Rectal smooth muscle tissue (tissue), 1 donor: ENCODE measurements around the gene SETD4.
"Not testable (repeated sequence)": the region's sequence is repeated elsewhere in the genome, so short reads cannot be mapped to it uniquely, and the experiment has no call there.

ENCODE experiments used
- H3K27ac ChIP-seq: one replicate; pipeline ENCODE4 v1.7.0; 2013; ENCODE audit warnings: low read depth, low read length, inconsistent platforms
- H3K27me3 ChIP-seq: one replicate; pipeline ENCODE4 v1.7.0; 2013; ENCODE audit warnings: low read length; ENCODE audit not compliant: control insufficient read depth, insufficient read depth
- H3K36me3 ChIP-seq: one replicate; pipeline ENCODE4 v1.7.0; 2013; ENCODE audit warnings: low read length; ENCODE audit not compliant: control insufficient read depth, insufficient read depth
- H3K4me1 ChIP-seq: one replicate; pipeline ENCODE4 v1.7.0; 2013; ENCODE audit warnings: low read length; ENCODE audit not compliant: control insufficient read depth, insufficient read depth
- H3K4me3 ChIP-seq: one replicate; pipeline ENCODE4 v1.7.0; 2013; ENCODE audit warnings: low read length
- H3K9ac ChIP-seq: one replicate; pipeline ENCODE4 v1.7.0; 2013; ENCODE audit warnings: low read length

Gene SETD4, protein sequence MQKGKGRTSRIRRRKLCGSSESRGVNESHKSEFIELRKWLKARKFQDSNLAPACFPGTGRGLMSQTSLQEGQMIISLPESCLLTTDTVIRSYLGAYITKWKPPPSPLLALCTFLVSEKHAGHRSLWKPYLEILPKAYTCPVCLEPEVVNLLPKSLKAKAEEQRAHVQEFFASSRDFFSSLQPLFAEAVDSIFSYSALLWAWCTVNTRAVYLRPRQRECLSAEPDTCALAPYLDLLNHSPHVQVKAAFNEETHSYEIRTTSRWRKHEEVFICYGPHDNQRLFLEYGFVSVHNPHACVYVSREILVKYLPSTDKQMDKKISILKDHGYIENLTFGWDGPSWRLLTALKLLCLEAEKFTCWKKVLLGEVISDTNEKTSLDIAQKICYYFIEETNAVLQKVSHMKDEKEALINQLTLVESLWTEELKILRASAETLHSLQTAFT

DNA sequence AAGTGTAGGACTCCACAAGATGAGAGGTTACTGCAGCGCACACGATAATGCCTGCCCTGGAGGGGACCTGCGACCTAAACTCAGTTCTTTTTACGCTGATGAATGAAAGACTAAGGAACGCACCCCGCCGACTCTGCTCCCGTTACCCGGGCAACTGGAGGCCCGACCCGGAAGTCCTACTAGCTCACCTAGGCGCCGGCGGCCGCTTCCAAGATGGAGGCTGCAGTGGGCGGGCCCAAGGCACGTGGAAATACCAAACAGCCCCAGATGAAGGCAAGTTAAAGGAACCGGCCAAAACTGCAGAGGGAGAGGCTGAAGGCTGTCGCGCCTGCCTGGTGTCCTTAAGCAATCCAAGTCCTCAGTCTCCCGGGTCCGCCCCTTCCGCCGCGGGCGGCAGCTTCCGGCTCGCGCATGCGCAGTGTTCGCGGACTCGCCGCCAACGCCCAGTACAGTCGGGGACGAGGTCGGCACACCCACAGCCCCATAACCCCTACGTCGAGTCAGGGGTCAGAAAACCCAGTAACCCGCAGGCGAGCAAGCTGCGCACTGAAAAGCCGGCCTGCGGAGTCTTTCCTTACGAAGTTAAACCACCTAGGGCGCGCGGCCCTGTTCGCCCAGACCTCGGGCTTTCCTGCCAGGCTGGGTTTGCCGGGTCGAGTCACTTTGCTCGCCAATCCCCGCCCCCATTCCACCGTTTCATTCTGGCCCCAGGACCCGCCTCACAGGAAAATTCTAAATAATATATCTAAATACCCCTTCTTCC is at the start of gene SETD4:
Gene SETD4 (minus strand): TSS at position 368 of the 763 bp plus-strand sequence. CDS start 1,638 bp downstream, outside the sequence.
- Histone ChIP-seq H3K36me3 (peaks cover 13% of the 10 kb centered on the region), H3K4me3 (peak within 1 kb of the TSS; percentile 98), H3K4me1 (no peaks in the 10 kb centered on the region), H3K27ac (peak within 1 kb of the TSS; percentile 93), H3K9ac (peak within 1 kb of the TSS; percentile 75), H3K27me3 (no peaks in the 10 kb centered on the region)

DNA sequence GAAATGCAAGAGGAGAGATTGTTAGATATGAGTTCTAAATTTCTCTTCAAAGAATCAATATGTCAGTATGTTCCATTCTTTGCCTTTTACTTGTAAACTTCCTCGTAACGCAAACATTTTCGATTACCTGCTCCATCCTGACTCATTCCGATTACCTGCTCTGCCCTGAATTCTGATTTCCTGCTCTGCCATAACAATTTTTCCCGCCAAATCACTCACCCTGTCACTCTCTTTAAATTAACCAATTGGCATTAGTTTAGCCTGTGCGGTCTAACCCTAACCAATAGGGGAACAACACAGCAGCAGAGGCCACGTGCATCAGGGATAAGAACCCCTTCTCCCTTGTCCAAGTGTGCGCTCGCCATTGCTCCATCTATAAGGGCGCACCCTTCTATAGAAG is 49.5 kb upstream of the SETD4 start:
- Histone ChIP-seq H3K36me3 (no peaks in the 10 kb centered on the region), H3K9ac (no peak overlapping the region), H3K27ac (no peak overlapping the region), H3K4me1 (no peaks in the 10 kb centered on the region), H3K27me3 (no peaks in the 10 kb centered on the region), H3K4me3 (no peak overlapping the region)

DNA sequence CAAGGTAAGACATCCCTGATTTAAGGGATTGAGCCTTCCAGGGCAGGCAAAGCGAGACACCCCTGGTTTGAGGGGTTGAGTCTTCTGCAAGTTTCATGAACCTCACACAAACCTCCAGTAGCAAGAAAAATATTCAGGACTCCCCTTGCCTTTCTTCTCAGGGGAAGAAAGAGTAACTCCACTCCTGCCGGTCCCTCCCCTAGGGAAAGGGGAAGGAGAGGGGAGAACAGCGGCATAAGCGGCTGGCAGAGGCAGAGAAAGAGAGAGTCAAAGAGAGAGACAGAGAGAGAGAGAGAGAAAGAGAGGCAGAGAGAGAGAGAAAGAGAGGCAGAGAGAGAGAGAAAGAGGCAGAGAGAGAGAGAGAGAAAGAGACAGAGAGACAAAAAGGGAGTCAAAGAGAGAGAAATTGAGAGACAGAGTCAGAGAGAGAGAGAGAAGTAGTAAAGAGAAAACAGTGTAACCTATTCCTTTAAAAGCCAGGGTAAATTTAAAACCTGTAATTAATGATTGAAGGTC is 45.1 kb upstream of the SETD4 start:
- Histone ChIP-seq H3K27me3 (no peaks in the 10 kb centered on the region), H3K4me3 (no peak overlapping the region), H3K36me3 (no peaks in the 10 kb centered on the region), H3K9ac (no peak overlapping the region), H3K4me1 (no peaks in the 10 kb centered on the region), H3K27ac (no peak overlapping the region)

DNA sequence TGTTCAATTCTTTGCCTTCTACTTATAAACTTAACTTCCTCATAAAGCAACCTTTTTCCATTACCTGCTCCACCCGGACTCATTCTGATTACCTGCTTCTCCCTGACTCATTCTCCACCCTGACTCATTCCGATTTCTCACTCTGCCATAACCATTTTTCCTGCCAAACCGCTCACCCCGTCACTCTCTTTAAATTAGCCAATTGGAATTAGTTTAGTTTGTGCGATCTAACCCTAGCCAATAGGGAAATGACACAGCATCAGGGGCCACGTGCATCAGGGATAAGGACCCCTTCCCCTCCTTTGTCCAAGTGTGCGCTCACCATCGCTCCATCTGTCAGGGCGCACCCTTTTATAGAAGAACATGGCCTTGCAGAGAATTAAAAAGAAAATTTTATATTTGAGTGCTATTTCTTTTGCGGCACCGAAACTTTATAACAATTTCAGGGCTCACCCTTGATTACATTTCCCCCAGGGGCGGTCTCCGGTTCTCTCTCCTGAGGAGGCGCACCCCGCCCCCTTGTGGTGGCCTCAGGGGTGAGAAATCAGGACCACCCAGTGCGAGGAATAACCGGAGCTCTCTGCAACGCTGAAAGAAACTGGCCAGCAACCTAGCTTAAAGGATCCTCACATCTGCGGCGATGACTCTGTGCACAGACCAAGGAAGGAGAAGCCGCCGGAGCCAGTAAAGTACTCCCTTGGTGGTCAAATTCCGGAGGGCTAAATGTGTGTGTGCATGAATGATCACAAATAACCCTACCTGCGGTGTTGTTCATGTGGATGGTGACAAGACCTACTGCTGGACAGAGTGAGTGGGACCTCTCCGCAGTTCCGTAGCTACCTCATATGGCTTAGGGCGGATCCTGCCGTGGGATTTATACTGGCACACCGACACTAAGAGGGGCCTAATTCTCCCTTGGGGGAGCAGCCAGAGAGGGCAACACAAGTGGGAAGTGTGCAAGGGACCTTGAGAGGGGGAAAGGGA is 44.3 kb upstream of the SETD4 start:
- H3K4me1 ChIP-seq = no peaks in the 10 kb centered on the region

DNA sequence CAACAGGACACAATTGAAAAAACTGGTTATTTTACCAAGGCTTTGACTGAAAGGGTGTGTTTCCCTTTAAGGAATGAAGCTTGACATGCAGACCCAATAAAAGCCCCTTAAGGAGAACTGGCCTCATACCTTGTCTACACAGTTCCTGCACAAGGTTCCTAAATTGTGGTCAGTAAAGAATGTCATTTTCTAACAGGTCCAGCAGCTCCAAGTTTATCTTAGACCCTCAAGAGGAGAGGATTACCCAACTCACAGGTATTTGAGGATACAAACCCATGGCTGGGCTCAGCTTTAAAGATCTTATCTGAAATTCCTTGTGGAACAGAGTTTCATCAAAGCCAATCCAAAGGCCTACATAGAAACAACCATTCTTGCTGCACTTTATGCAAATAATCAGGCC is 43.1 kb upstream of the SETD4 start:
- Histone ChIP-seq H3K9ac (no peak overlapping the region), H3K27ac (no peak overlapping the region), H3K27me3 (no peaks in the 10 kb centered on the region), H3K4me3 (no peak overlapping the region), H3K36me3 (no peaks in the 10 kb centered on the region), H3K4me1 (no peaks in the 10 kb centered on the region)

More for the DNA sequence above, 44.3 kb upstream of the SETD4 start:
- no peaks in the 10 kb centered on the region for H3K36me3 ChIP-seq
- no peaks in the 10 kb centered on the region for H3K27me3 ChIP-seq
- no peak overlapping the region for H3K27ac ChIP-seq
- no peak overlapping the region for H3K9ac ChIP-seq
- no peak overlapping the region for H3K4me3 ChIP-seq

DNA sequence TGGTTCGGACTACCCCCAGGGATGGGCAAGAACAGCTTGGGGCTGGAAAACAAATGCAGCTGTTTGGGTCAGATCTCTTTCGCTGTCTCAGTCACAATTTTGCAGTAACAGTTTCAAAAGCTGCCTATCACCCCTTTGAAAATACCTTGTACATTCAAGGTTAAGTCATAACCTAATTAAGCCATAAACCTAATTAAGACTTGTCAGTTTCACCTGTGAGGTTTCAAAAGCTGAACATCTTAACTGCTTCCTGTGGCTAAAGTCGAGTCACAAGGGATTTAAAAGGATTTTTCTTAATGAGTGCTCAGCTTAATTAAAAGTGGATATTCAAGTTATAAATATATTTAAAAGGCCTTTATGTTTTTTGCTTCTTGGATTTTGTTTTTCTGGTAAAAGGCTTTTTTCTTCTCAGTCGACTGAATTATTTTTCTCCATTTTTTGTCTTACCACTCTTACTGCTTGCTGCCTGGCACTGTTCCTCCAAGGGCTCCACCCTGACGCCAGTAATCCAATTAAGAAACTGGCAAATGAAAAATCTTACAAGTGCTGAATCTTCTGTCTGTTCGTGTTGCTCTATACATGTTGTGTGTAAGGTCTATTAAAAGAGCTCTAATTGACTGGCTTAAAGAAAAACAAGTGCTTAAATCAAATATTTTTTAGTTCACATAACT is 40.8 kb upstream of the SETD4 start:
- Histone ChIP-seq H3K4me1 (no peaks in the 10 kb centered on the region), H3K9ac (no peak overlapping the region), H3K27ac (no peak overlapping the region), H3K27me3 (no peaks in the 10 kb centered on the region), H3K36me3 (no peaks in the 10 kb centered on the region), H3K4me3 (no peak overlapping the region)

DNA sequence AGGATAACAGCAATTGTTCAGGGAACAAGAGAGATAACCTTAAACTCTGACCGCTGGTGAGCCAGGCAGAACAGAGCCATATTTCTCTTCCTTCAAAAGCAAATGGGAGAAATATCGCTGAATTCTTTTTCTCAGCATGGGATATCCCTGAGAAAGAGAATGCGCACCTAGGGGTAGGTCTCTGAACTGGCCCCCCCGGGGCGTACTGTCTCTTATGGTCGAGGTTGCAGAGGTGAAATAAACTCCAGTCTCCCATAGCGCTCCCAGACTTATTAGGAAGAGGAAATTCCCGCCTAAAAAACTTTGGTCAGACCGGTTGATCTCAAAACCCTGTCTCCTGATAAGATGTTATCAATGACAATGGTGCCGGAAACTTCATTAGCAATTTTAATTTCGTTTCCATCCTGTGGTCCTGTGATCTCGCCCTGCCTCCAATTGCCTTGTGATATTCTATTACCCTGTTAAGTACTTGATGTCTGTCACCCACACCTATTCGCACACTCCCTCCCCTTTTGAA is 39.4 kb upstream of the SETD4 start:
- H3K36me3 ChIP-seq, H3K4me1 ChIP-seq, H3K27me3 ChIP-seq, H3K9ac ChIP-seq, H3K4me3 ChIP-seq, H3K27ac ChIP-seq: not testable (repeated sequence)

DNA sequence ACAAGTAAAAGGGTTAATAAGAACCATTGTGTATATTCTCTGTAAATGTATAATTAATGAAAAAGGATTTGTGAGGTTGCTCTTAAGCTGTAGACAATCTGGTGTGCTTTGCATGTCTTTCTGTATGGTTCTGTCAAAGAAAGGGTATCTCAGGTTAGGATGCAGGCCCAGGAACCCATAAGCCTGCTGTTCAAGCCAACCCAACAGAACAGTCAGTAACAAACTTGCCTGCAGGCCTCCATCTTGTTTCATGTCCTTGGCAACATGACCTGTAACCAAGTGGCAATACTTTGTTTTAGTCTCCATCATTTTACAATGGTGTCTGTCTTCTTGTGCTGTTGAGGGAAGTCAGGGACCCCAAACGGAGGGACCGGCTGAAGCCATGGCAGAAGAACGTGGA is 38.7 kb upstream of the SETD4 start:
- no peak overlapping the region for H3K27ac ChIP-seq
- H3K4me3 ChIP-seq = no peak overlapping the region

DNA sequence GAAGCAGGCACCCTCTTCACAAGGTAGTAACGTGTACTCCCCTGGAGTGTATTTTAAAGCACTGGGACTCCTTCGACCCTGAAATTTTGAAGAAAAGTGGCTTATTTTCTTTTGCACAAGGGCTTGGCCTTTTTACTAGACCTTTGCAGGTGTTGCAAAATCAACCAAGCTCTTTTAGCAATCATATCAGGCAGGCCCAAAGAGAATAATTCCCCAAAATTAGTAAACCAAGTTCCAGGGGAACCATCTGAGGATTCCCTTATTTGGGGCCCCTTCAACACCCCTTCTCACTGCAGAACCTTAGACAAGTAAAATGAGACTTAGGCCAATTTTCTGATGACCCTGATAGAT is 37.8 kb upstream of the SETD4 start:
- no peak overlapping the region for H3K9ac ChIP-seq
- no peak overlapping the region for H3K4me3 ChIP-seq
- no peaks in the 10 kb centered on the region for H3K36me3 ChIP-seq
- H3K4me1 ChIP-seq = no peaks in the 10 kb centered on the region
- H3K27me3 ChIP-seq = no peaks in the 10 kb centered on the region
- no peak overlapping the region for H3K27ac ChIP-seq

More for the DNA sequence above, 38.7 kb upstream of the SETD4 start:
- Histone ChIP-seq H3K27me3 (no peaks in the 10 kb centered on the region), H3K36me3 (no peaks in the 10 kb centered on the region), H3K9ac (no peak overlapping the region), H3K4me1 (no peaks in the 10 kb centered on the region)

DNA sequence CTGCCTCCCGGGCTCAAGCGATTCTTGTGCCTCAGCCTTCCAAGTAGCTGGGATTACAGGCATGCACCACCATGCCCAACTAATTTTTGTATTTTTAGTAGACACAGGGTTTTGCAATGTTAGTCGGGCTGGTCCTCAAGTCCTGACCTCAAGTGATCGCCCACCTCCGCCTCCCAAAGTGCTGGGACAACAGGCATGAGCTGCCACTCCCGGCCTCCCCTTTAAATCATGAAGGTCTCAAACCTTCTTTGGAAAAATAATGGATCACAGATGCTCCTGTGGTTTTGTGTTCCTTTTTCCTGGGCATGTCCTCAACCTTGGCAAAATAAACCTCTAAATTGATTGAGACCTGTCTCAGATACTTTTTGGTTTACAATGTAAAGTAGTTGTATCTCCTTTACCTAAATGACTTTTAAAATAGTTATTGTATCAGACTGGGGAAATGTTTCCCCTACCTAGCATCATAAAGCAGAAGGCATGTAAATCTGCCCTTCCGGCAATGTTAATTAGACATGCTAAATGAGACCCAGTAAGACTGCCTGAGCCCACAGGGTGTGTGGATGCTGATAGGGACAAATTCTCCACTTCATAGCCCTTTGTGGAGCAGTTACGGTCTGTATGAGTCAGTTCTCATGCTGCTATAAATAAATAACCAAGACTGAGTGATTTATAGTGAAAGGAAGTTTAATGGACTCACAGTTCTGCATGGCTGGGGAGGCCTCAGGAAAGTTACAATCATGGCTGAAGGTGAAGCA is 37.3 kb upstream of the SETD4 start:
- Histone ChIP-seq H3K36me3 (no peaks in the 10 kb centered on the region), H3K27me3 (no peaks in the 10 kb centered on the region), H3K27ac (no peak overlapping the region), H3K9ac (no peak overlapping the region), H3K4me1 (no peaks in the 10 kb centered on the region), H3K4me3 (no peak overlapping the region)
